ENCODE measurements around the gene SOS1.
"Not testable (repeated sequence)": the region's sequence is repeated elsewhere in the genome, so short reads cannot be mapped to it uniquely, and the experiment has no call there.

SOS1 gene

DNA sequence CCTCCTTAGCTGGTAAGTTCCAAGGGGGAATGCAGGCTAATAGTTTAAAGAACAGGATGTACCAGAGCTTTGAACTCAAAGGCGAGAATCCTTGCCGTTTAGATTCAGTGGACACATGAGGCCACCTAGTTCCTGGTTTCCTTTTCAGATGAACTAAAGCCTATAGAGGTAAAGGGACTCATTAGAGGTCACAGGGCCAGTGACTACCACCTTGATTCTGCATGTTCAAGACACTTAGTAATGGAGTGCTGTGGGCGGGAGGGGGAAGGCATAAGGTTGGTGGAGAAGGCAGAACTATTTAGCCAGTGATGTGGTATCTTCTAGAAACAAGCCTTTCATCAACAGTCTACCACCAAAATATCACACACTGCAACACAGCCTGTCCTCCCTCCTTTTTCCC, 183.3 kb downstream of the SOS1 start:
- ChIA-PET POLR2A (no interaction called here), CTCF (interaction anchor here (2.1 kb wide), 1 partner anchor 10 kb away, joined by 9 read pairs; no protein-coding TSS in a partner anchor)
- H3K4me3 ChIP-seq (ENCODE audit: low read depth, low read length): no peak overlapping the region
- TF ChIP-seq ZIC2 (tag by site-specific recombination; IDR thresholded peaks at IDR 0.05) (no peak), SCRT2 (tag by site-specific recombination; IDR thresholded peaks at IDR 0.05) (no peak), ZNF211 (tag by site-specific recombination; IDR thresholded peaks at IDR 0.05; ENCODE audit: low read depth) (no peak), ZNF830 (tag by site-specific recombination; IDR thresholded peaks at IDR 0.05; ENCODE audit: low read depth) (no peak)
- no peak overlapping the region for H3K27ac ChIP-seq (ENCODE audit: extremely low read depth, low read depth, low read length)
- H3K9me3 ChIP-seq (ENCODE audit: control insufficient read depth, insufficient read depth, low read depth, low read length): no peaks in the 10 kb centered on the region
- H3K36me3 ChIP-seq (ENCODE audit: control insufficient read depth in 2 of 2, insufficient read depth in 1 of 2, low read length in 2 of 2): no peaks in the 10 kb centered on the region
- H3K4me1 ChIP-seq (ENCODE audit: control insufficient read depth, insufficient read depth, low read length): no peaks in the 10 kb centered on the region

DNA sequence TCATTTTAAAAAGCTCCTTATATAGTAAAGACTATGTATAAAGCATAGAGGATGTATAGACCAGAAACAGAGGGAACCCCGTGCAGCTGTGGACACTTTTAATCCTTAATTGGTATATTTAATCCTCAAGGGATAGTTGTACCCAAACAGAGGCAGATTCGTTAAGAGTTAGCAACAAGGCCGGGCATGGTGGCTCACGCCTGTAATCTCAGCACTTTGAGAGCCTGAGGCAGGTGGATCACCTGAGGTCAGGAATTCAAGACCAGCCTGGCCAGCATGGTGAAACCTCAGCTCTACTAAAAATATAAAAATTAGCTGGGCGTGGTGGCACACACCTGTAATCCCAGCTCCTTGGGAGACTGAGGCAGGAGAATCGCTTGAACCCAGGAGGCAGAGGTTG, 184.3 kb downstream of the SOS1 start:
- H3K4me1 ChIP-seq (ENCODE audit: control insufficient read depth, insufficient read depth, low read length); H3K9me3 ChIP-seq (ENCODE audit: control insufficient read depth, insufficient read depth, low read depth, low read length); POLR2A ChIA-PET; H3K27ac ChIP-seq (ENCODE audit: extremely low read depth, low read depth, low read length); H3K36me3 ChIP-seq (ENCODE audit: control insufficient read depth in 2 of 2, insufficient read depth in 1 of 2, low read length in 2 of 2); H3K4me3 ChIP-seq (ENCODE audit: low read depth, low read length): not testable (repeated sequence)
- CTCF ChIA-PET: interaction anchor here (0.7 to 2.1 kb wide), 2 partner anchors 11 to 91 kb away, joined by 3 to 9 read pairs; no protein-coding TSS in a partner anchor

- no peak overlapping the region for H3K4me3 ChIP-seq (ENCODE audit: low read depth, low read length)
- ChIA-PET POLR2A (no interaction called here), CTCF (interaction anchor here (2.1 kb wide), 1 partner anchor 12 kb away, joined by 9 read pairs; no protein-coding TSS in a partner anchor)
These were observed 185.2 kb downstream of the SOS1 start for GRCh38 chr2:38935568-38936172.

GRCh38 chr2:38934742-38935141, 186.1 kb downstream of the SOS1 start:
- H3K9me3 ChIP-seq (ENCODE audit: control insufficient read depth, insufficient read depth, low read depth, low read length): no peaks in the 10 kb centered on the region
- CTCF ChIA-PET: no interaction called here
- no peaks in the 10 kb centered on the region for H3K36me3 ChIP-seq (ENCODE audit: control insufficient read depth in 2 of 2, insufficient read depth in 1 of 2, low read length in 2 of 2)
- H3K27ac ChIP-seq (ENCODE audit: extremely low read depth, low read depth, low read length): no peak overlapping the region
- POLR2A ChIA-PET: no interaction called here
- TF ChIP-seq ZNF280D (tag by site-specific recombination; IDR thresholded peaks at IDR 0.05) (no peak), ZNF677 (tag by site-specific recombination; IDR thresholded peaks at IDR 0.05) (no peak), EGR2 (tag by site-specific recombination; IDR thresholded peaks at IDR 0.05; ENCODE audit: low read depth) (no peak), ZNF223 (tag by site-specific recombination; IDR thresholded peaks at IDR 0.05) (no peak), ZSCAN23 (tag by site-specific recombination; IDR thresholded peaks at IDR 0.05) (no peak), ZNF16 (tag by site-specific recombination; IDR thresholded peaks at IDR 0.05; ENCODE audit: low read depth) (no peak), ZFP37 (tag by site-specific recombination; IDR thresholded peaks at IDR 0.05) (no peak), GLI2 (tag by site-specific recombination; IDR thresholded peaks at IDR 0.05; ENCODE audit: borderline replicate concordance, low read depth) (no peak), SETDB1 (IDR thresholded peaks at IDR 0.05; ENCODE audit: insufficient read length, low read length) (no peak), MEIS1 (CRISPR knock-in tag; IDR thresholded peaks at IDR 0.05; ENCODE audit: borderline replicate concordance) (no peak)
- TF ChIP-seq, protein P1, sequence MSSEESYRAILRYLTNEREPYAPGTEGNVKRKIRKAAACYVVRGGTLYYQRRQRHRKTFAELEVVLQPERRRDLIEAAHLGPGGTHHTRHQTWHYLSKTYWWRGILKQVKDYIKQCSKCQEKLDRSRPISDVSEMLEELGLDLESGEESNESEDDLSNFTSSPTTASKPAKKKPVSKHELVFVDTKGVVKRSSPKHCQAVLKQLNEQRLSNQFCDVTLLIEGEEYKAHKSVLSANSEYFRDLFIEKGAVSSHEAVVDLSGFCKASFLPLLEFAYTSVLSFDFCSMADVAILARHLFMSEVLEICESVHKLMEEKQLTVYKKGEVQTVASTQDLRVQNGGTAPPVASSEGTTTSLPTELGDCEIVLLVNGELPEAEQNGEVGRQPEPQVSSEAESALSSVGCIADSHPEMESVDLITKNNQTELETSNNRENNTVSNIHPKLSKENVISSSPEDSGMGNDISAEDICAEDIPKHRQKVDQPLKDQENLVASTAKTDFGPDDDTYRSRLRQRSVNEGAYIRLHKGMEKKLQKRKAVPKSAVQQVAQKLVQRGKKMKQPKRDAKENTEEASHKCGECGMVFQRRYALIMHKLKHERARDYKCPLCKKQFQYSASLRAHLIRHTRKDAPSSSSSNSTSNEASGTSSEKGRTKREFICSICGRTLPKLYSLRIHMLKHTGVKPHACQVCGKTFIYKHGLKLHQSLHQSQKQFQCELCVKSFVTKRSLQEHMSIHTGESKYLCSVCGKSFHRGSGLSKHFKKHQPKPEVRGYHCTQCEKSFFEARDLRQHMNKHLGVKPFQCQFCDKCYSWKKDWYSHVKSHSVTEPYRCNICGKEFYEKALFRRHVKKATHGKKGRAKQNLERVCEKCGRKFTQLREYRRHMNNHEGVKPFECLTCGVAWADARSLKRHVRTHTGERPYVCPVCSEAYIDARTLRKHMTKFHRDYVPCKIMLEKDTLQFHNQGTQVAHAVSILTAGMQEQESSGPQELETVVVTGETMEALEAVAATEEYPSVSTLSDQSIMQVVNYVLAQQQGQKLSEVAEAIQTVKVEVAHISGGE (tag by site-specific recombination; conservative IDR thresholded peaks at IDR 0.05; ENCODE audit: low read depth): no peak
- no peak overlapping the region for H3K4me3 ChIP-seq (ENCODE audit: low read depth, low read length)
- no peaks in the 10 kb centered on the region for H3K4me1 ChIP-seq (ENCODE audit: control insufficient read depth, insufficient read depth, low read length)

More at GRCh38 chr2:38935568-38936172, 185.2 kb downstream of the SOS1 start:
- Histone ChIP-seq H3K4me1 (ENCODE audit: control insufficient read depth, insufficient read depth, low read length) (no peaks in the 10 kb centered on the region), H3K9me3 (ENCODE audit: control insufficient read depth, insufficient read depth, low read depth, low read length) (no peaks in the 10 kb centered on the region), H3K36me3 (ENCODE audit: control insufficient read depth in 2 of 2, insufficient read depth in 1 of 2, low read length in 2 of 2) (no peaks in the 10 kb centered on the region), H3K27ac (ENCODE audit: extremely low read depth, low read depth, low read length) (no peak overlapping the region)
- TF ChIP-seq GLIS2 (tag by site-specific recombination; IDR thresholded peaks at IDR 0.05): no peak
- TF ChIP-seq ZNF830 (tag by site-specific recombination; IDR thresholded peaks at IDR 0.05; ENCODE audit: low read depth): no peak
- TF ChIP-seq ZBTB8A (tag by site-specific recombination; IDR thresholded peaks at IDR 0.05): no peak
- no peak for TF ChIP-seq MYNN (tag by site-specific recombination; IDR thresholded peaks at IDR 0.05; ENCODE audit: borderline replicate concordance)
- TF ChIP-seq ZNF2 (tag by site-specific recombination; IDR thresholded peaks at IDR 0.05): no peak
- no peak for TF ChIP-seq KLF7 (tag by site-specific recombination; IDR thresholded peaks at IDR 0.05; ENCODE audit: borderline replicate concordance)
